ENCODE data around the gene NFIA. TPM values are rescaled to one million over a fixed set of nuclear protein-coding genes. Genes with fewer than 3 reads are reported as not detected.

Gene NFIA
- total RNA-seq, 1 experiment from 2014 or later = 65.4 TPM

DNA sequence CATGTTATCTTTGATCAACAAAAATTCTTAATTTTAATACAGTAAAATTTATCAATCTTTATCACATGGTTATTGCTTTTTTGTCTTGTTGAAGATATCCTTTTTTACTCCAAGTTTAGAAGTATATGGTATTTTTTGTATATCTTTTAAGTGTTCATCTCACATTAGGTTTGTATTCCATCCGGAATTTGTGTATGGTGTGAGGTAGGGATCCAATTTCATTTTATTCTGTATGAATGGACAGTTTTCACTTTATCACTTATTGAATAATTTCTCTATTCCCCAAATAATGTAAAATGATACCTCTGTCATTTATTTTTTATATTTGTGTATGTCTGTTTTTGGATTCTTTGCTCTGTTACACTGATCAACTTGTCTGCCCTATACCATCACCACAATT, 25.3 kb downstream of the NFIA start:
- no peaks in the 10 kb centered on the region for H3K27me3 ChIP-seq (replicated peaks; ENCODE audit: insufficient read depth, low read depth, low read length, poor library complexity)
- H3K36me3 ChIP-seq (ENCODE audit: insufficient read depth, low read length, poor library complexity, severe bottlenecking) = peaks cover 16% of the 10 kb centered on the region
- no peak overlapping the region for H3K4me3 ChIP-seq (ENCODE audit: low read depth, low read length, poor library complexity, severe bottlenecking)
- DNase-seq (ENCODE audit: low spot score) = no peak
- no TSS peak for BruUV-seq (replicated peaks)
- CTCF ChIA-PET = no interaction called here
- no peak overlapping the region for H3K27ac ChIP-seq (ENCODE audit: low read depth, low read length, poor library complexity, severe bottlenecking)
- peaks cover 78% of the 10 kb centered on the region for H3K4me1 ChIP-seq (ENCODE audit: insufficient read depth, low read length, poor library complexity, severe bottlenecking)
- no peak for TF ChIP-seq EZH2 (IDR thresholded peaks at IDR 0.05; ENCODE audit: borderline replicate concordance, low read depth, low read length, poor library complexity, severe bottlenecking)
- TF ChIP-seq, protein P1, sequence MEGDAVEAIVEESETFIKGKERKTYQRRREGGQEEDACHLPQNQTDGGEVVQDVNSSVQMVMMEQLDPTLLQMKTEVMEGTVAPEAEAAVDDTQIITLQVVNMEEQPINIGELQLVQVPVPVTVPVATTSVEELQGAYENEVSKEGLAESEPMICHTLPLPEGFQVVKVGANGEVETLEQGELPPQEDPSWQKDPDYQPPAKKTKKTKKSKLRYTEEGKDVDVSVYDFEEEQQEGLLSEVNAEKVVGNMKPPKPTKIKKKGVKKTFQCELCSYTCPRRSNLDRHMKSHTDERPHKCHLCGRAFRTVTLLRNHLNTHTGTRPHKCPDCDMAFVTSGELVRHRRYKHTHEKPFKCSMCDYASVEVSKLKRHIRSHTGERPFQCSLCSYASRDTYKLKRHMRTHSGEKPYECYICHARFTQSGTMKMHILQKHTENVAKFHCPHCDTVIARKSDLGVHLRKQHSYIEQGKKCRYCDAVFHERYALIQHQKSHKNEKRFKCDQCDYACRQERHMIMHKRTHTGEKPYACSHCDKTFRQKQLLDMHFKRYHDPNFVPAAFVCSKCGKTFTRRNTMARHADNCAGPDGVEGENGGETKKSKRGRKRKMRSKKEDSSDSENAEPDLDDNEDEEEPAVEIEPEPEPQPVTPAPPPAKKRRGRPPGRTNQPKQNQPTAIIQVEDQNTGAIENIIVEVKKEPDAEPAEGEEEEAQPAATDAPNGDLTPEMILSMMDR (conservative IDR thresholded peaks at IDR 0.05; ENCODE audit: low read depth, low read length) = no peak
- intact Hi-C loops (cut with micrococcal nuclease; ENCODE audit: unreplicated experiment) = no loop called here
- peaks cover 14% of the 10 kb centered on the region for H3K9me3 ChIP-seq (ENCODE audit: low read depth, low read length, poor library complexity, severe bottlenecking)
- POLR2A ChIA-PET (ENCODE audit: low non-redundant PET) = no interaction called here

DNA sequence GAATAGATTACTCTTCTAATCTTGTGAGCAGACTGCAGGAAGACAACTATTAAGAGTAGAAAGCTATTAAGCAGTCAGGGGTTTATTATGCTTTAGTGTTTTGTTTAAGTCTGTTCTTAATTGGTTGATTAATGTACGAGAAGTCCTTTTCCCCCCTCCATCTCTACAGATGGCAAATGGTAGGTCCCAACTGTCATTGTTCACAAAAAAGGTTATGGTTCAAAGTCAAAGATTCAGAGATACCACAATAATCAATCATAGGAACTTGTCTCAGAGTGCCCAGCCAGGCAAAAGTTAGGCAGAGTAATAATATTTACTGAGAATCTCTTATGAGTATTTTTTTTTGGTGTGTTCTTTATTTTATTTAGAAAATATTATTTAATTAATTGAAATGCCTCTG, 26.8 kb downstream of the NFIA start:
- Histone ChIP-seq H3K27ac (ENCODE audit: low read depth, low read length, poor library complexity, severe bottlenecking) (peak overlapping the region; percentile 18), H3K27me3 (replicated peaks; ENCODE audit: insufficient read depth, low read depth, low read length, poor library complexity) (no peaks in the 10 kb centered on the region), H3K4me1 (ENCODE audit: insufficient read depth, low read length, poor library complexity, severe bottlenecking) (peaks cover 68% of the 10 kb centered on the region), H3K9me3 (ENCODE audit: low read depth, low read length, poor library complexity, severe bottlenecking) (peaks cover 14% of the 10 kb centered on the region), H3K36me3 (ENCODE audit: insufficient read depth, low read length, poor library complexity, severe bottlenecking) (peaks cover 16% of the 10 kb centered on the region), H3K4me3 (ENCODE audit: low read depth, low read length, poor library complexity, severe bottlenecking) (no peak overlapping the region)
- ChIA-PET POLR2A (ENCODE audit: low non-redundant PET) (interaction anchor here (0.5 to 0.7 kb wide), 2 partner anchors 27 to 1254 kb away, joined by 3 read pairs; no protein-coding TSS in a partner anchor), CTCF (no interaction called here)
- TF ChIP-seq EZH2 (IDR thresholded peaks at IDR 0.05; ENCODE audit: borderline replicate concordance, low read depth, low read length, poor library complexity, severe bottlenecking) = no peak
- TF ChIP-seq, protein P1 (conservative IDR thresholded peaks at IDR 0.05; ENCODE audit: low read depth, low read length) = no peak
- intact Hi-C loops (cut with micrococcal nuclease; ENCODE audit: unreplicated experiment) = no loop called here
- DNase-seq (ENCODE audit: low spot score) = peak; percentile 85
- BruUV-seq (replicated peaks) = no TSS peak

DNA sequence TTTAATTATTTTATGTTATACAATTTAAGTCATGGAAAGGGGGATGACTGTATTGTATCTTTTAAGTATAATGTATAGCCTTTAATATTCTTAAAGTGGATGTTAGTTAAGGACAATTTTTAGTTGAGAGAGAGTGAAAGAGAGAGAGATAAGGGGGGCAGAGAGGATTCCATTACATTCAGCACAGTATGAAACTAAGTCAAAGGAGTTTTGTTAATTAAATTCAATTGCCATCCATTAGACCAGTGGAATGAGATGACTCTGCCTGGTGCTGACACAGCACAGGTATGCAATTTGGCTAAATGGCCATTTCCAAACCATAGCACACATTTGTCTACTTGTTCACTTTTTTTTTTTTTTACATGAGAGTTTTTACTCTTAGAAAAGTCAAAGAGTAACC, 27.5 kb downstream of the NFIA start:
- no peak for TF ChIP-seq EZH2 (IDR thresholded peaks at IDR 0.05; ENCODE audit: borderline replicate concordance, low read depth, low read length, poor library complexity, severe bottlenecking)
- TF ChIP-seq, protein P1 (conservative IDR thresholded peaks at IDR 0.05; ENCODE audit: low read depth, low read length) = no peak
- Histone ChIP-seq H3K27ac (ENCODE audit: low read depth, low read length, poor library complexity, severe bottlenecking) (peak overlapping the region; percentile 77), H3K4me3 (ENCODE audit: low read depth, low read length, poor library complexity, severe bottlenecking) (peak overlapping the region; percentile 12), H3K9me3 (ENCODE audit: low read depth, low read length, poor library complexity, severe bottlenecking) (peaks cover 14% of the 10 kb centered on the region), H3K27me3 (replicated peaks; ENCODE audit: insufficient read depth, low read depth, low read length, poor library complexity) (no peaks in the 10 kb centered on the region), H3K36me3 (ENCODE audit: insufficient read depth, low read length, poor library complexity, severe bottlenecking) (peaks cover 16% of the 10 kb centered on the region), H3K4me1 (ENCODE audit: insufficient read depth, low read length, poor library complexity, severe bottlenecking) (peaks cover 66% of the 10 kb centered on the region)
- TSS peak; percentile 2 for BruUV-seq (replicated peaks)
- DNase-seq (ENCODE audit: low spot score) = no peak
- CTCF ChIA-PET = no interaction called here
- POLR2A ChIA-PET (ENCODE audit: low non-redundant PET) = interaction anchor here (0.6 kb wide), 1 partner anchor 1358 kb away, joined by 4 read pairs; no protein-coding TSS in a partner anchor
- intact Hi-C loops (cut with micrococcal nuclease; ENCODE audit: unreplicated experiment) = no loop called here
